Measurements from ENCODE around the gene GTPBP1.

GTPBP1 gene

GRCh38 chr22:38756711-38757463, 51.1 kb downstream of the GTPBP1 start:
- DNase-seq (ENCODE audit: low read depth in 2 of 2) = no peak

GRCh38 chr22:38757464-38757757, 51.7 kb downstream of the GTPBP1 start:
- no peak for DNase-seq (ENCODE audit: low read depth in 2 of 2)

GRCh38 chr22:38758276-38758945, 52.7 kb downstream of the GTPBP1 start:
- no peak for DNase-seq (ENCODE audit: low read depth in 2 of 2)

GRCh38 chr22:38759005-38759404, 53.3 kb downstream of the GTPBP1 start:
- no peak for DNase-seq (ENCODE audit: low read depth in 2 of 2)

GRCh38 chr22:38760477-38761201, 54.9 kb downstream of the GTPBP1 start:
- no peak for DNase-seq (ENCODE audit: low read depth in 2 of 2)

GRCh38 chr22:38761202-38762162, 55.7 kb downstream of the GTPBP1 start:
- no peak for DNase-seq (ENCODE audit: low read depth in 2 of 2)

GRCh38 chr22:38762551-38762983, 56.8 kb downstream of the GTPBP1 start:
- no peak for DNase-seq (ENCODE audit: low read depth in 2 of 2)

- no peak for DNase-seq (ENCODE audit: low read depth in 2 of 2)
These were observed 60.5 kb downstream of the GTPBP1 start for GRCh38 chr22:38766076-38766777.

GRCh38 chr22:38767313-38767712, 61.6 kb downstream of the GTPBP1 start:
- DNase-seq (ENCODE audit: low read depth in 2 of 2) = no peak

- DNase-seq (ENCODE audit: low read depth in 2 of 2) = no peak
These were observed 62.3 kb downstream of the GTPBP1 start for GRCh38 chr22:38768036-38768435.

GRCh38 chr22:38770257-38770949, 64.7 kb downstream of the GTPBP1 start:
- no peak for DNase-seq (ENCODE audit: low read depth in 2 of 2)

- no peak for DNase-seq (ENCODE audit: low read depth in 2 of 2)
These were observed 66.8 kb downstream of the GTPBP1 start for GRCh38 chr22:38772623-38772873.

GRCh38 chr22:38773363-38773946, 67.7 kb downstream of the GTPBP1 start:
- no peak for DNase-seq (ENCODE audit: low read depth in 2 of 2)

- DNase-seq (ENCODE audit: low read depth in 2 of 2) = no peak
These were observed 68.9 kb downstream of the GTPBP1 start for GRCh38 chr22:38774496-38775166.

GRCh38 chr22:38775656-38776055, 69.9 kb downstream of the GTPBP1 start:
- DNase-seq (ENCODE audit: low read depth in 2 of 2) = no peak

GRCh38 chr22:38776086-38776485, 70.3 kb downstream of the GTPBP1 start:
- DNase-seq (ENCODE audit: low read depth in 2 of 2) = no peak

GRCh38 chr22:38777087-38777671, 71.4 kb downstream of the GTPBP1 start:
- no peak for DNase-seq (ENCODE audit: low read depth in 2 of 2)

- no peak for DNase-seq (ENCODE audit: low read depth in 2 of 2)
These were observed 75.3 kb downstream of the GTPBP1 start for GRCh38 chr22:38781033-38781432.

- DNase-seq (ENCODE audit: low read depth in 2 of 2) = no peak
These were observed 76.8 kb downstream of the GTPBP1 start for GRCh38 chr22:38782402-38783094.

Measured in fibroblast of skin of left quadriceps (primary cell).